HG02973 (cell line): ENCODE measurements around the gene ZNF26.

Source experiments
- ATAC-seq: cut with Tn5 transposase; IDR thresholded peaks from one replicate; pipeline ENCODE4 v1.9.1; 2021; ENCODE audit warnings: moderate library complexity; ENCODE audit not compliant: unreplicated experiment

Gene ZNF26

DNA sequence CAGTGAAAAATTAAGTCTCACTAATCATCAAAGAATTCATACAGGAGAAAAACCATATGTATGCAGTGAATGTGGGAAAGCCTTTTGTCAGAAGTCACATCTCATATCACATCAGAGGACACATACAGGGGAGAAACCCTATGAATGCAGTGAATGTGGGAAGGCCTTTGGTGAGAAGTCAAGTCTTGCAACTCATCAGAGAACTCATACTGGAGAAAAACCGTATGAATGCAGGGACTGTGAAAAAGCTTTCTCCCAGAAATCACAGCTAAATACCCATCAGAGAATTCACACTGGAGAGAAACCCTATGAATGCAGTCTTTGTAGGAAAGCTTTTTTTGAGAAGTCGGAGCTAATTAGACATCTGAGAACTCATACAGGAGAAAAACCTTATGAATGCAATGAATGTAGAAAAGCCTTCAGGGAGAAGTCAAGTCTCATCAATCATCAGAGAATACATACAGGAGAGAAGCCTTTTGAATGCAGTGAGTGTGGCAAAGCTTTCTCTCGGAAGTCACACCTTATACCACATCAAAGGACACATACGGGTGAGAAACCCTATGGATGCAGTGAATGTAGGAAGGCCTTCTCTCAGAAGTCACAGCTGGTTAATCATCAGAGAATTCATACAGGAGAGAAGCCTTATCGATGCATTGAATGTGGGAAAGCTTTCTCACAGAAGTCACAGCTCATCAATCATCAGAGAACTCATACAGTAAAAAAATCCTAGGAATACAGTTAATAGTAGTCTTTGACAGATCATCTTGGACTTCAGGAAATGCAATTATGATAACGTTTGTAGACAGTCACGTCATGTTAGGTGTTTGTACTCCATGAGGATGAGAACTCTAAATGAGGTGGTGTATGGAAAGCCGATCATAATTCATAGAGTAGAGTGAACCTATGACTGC, 72.3 kb downstream of the ZNF26 start:
- no peak for ATAC-seq

DNA sequence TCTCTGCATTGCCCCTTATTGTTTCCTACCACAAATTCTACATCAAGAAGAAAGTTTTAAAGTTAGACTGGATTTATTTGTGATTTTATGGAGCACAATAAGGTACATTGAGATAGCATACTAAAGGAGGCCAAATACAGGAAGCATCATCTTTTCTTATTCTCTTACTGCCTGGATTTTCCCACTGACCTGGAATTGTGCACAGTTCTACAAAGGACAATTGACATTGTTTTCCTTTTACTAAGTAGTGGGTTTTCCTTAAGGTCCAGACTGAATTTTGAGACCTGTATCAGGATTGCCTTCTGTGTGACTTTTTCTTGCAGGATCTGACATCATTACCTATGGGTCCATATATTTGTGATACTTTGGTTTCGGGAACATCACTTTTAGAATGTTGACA, 75.8 kb downstream of the ZNF26 start:
- ATAC-seq = no peak

DNA sequence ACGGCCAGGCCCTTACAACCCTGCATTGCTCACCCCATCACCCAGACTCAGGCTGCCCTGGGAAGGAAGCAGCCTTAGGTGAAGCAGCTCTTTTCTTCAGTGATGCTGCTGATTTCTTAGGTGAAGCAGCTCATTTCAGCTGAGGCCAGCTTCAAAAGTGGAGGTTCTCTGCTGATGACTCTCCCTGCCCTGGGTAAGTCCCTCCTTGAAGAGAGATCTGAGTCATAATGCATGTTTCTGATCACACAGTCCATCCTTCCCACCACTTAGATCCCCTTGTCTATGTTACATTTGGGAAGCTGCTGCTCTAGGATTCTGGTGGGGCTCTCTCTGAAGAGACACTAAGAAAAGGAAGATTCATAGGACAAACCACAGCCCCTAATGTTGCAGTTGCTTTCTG, 77.4 kb downstream of the ZNF26 start:
- ATAC-seq = no peak

DNA sequence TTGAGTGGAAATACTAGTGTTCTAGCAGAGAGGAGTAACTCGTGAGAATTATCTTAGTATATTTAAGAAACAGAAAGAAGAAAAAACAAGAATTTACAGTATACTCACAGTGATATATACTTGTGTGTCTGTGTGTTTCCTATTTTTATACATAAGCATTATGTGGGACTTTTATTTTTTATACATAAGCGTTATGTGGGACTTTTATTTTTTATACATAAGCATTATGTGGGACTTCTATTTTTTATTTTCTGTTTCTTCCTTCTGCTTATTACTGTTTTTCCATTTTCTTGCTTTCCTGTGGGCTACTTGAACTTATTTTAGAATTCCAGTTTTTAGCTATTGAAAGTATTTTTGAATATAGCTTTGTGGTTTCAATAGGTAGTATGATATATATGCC, 87.7 kb downstream of the ZNF26 start:
- ATAC-seq = no peak
